Stimulated activated CD8-positive, alpha-beta memory T cell treated with anti-CD3 and anti-CD28 coated beads, Interleukin-4, amount 100 ng/mL, for 4 hours (primary cell): ENCODE results near the gene SOD2.
A peak's percentile ranks its signal among the peaks of the same experiment; 100 is the strongest.
"Not testable (repeated sequence)": the region's sequence is repeated elsewhere in the genome, so short reads cannot be mapped to it uniquely, and the experiment has no call there.

Source experiments
- DNase-seq, 2 donors: peaks; one replicate each; pipeline ENCODE4 v3.0.0-alpha.2; 2020; ENCODE audit warnings: low read depth in 2 of 2, low spot score in 1 of 2

SOD2 gene

GRCh38 chr6:159716247-159717096, 23.4 kb upstream of the SOD2 start:
- DNase-seq, result no peak

DNA sequence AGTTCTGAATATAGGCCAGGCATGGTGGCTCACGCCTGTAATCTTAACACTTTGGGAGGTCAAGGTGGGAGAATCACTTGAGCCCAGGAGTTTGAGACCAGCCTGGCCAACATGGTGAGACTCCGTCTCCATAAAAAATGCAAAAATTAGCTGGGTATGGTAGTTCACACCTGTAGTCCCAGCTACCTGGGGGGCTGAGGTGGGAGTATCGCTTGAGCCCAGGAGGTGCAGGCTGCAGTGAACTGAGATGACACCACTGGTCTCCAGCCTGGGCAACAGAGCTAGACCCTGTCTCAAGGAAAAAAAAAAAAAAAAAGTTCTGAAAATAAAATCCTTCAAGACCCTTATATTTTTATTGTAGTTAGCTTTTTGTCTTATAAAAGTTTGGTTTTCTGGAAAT, 22.6 kb upstream of the SOD2 start:
- no peak for DNase-seq

- DNase-seq, result no peak
Observed at GRCh38 chr6:159715166-159715565, 22.1 kb upstream of the SOD2 start.

DNA sequence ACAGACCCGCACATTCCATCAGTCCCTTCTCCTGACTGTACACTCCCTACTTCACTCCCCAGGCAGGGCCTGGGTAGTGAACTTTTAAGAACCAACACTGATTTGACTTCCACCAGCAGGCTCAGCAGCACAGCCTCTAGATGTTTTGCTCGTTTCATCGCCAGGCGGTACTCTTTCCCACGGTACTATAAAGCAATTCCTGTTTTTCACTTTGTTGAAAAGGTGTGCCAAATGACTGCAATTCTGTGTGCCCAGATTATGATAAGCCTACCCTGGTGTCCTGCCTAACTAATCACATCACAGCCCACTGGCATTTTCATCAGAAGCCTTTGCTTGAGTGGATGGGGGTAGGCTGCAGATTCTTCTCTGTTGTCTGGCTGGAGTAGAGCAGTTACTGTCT, 21.4 kb upstream of the SOD2 start:
- DNase-seq, result no peak

GRCh38 chr6:159713984-159714383, 20.9 kb upstream of the SOD2 start:
- no peak for DNase-seq

- not testable (repeated sequence) for DNase-seq
Observed at GRCh38 chr6:159712389-159712788, 19.3 kb upstream of the SOD2 start.

GRCh38 chr6:159710603-159711002, 17.6 kb upstream of the SOD2 start:
- DNase-seq, result not testable (repeated sequence)

DNA sequence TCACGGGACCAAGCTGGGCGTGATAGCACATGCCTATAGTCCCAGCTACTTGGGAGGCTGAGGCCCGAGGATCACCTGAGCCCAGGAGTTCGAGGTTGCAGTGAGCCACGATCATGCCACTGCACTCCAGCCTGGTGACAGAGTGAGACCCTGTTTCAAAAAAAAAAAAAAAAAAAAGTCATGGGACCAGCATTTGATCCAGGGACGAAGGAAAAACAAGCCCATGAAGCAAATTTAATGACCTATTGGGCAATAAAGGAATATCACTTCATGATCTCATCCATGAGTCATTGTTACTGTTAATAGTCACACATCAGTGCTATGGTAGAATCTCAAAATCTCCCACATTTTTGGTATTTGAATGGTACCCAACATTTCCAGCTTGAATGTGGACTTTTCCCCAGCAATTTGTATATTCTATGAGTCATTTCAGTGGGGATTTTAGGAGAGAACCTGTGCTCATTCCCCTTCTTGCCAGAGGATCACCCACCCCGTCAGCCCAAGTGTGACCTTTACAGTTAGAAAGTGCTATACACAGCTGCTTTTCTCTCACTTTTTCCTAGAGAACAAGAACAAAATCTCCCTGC, 8.5 kb upstream of the SOD2 start:
- DNase-seq, result no peak

GRCh38 chr6:159700970-159701369, 7.9 kb upstream of the SOD2 start:
- DNase-seq, result no peak

GRCh38 chr6:159695984-159696383, 2.9 kb upstream of the SOD2 start:
- DNase-seq, result no peak

GRCh38 chr6:159693894-159694545, 979 bp upstream of the SOD2 start:
- no peak for DNase-seq

GRCh38 chr6:159692303-159693127, 526 bp downstream of the SOD2 start:
- peak; percentile 28 to 29 for DNase-seq

DNA sequence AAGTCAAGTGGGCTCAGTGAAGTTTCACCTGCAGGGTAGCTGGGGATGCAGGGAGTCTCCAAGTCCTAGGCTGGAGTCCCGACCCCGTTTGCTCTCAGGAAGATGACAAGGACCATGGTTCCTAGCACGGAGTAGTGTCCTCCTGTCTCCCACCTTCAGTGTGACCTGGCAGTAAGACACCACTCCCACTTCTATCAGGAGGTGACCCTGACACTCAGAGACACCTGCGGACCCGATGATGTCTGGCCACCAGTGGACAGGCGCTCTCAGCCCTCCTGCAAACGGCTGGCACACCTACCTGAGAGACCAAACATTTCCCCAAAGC, 1.1 kb downstream of the SOD2 start:
- no peak for DNase-seq

DNA sequence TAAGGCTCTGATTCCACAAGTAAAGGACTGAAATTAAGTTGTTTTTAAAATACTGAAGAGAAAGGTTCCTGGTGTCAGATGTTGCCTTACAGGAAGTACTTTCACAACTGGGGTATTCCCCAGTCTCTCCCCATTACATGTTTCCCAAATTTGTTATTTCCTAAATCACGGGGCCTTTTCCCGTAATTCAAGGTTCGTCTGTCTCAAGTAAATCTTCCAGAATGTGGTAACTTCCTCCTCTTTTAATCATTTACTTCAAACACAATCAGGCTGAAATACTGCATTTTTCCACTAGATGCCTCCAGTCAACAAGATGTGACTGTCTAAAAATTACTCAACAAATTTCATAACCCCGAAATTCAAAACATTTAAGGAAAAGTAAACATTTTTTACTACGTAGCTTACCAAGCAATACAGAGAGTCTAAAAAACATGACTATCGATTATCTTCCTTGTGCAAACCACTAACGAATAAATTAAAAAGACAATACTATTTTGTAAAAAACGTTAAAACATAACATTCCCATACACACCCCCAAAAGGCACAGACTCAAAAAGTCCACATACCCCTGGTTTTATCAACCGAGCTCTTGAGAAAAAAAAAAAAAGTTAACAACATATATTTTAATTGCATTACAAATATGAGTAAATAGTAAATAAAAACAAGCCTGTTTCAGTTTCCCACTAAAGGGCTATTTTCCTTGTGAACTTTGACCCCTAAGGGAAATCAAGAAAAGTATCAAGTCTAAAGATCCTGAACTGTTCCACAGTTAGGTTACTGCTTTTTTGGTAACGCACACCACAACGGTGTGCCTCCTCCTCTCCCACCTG, 1.7 kb downstream of the SOD2 start:
- DNase-seq, result no peak

DNA sequence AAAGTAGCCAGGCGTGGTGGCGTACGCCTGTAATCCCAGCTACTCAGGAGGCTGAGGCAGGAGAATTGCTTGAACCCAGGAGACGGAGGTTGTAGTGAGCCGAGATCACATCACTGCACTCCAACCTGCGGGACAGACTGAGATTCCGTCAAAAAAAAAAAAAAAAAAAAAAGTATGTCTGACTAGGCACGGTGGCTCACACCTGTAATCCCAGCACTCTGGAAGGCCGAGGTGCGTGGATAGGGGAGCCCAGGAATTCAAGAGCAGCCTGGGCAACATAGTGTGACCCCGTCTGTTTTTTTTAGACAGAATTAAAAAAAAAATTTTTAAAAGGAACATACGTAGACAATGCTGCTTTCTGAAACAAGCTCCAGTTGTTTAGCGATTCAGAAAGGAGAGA, 2.9 kb downstream of the SOD2 start:
- not testable (repeated sequence) for DNase-seq

DNA sequence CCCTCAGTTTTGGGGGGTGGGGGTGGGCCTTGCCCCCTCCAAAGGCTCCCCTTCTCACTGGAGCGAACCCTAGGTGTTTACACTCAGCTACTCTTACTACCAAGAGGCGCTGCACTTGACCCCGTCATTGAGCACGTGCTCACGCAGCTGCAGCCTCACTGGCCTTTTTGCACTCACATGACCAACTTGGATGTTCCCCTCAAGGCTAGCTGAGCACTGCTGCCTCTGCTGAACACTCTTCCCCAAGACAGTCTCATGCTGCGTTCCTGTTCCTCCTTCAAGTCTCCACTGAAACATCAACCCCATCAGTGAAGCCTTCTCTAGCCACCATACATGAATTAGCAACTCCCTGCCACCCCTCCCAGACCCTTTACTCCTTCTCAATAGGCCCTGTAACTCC, 4.0 kb downstream of the SOD2 start:
- DNase-seq, result no peak

GRCh38 chr6:159688266-159688905, 4.7 kb downstream of the SOD2 start:
- no peak for DNase-seq

DNA sequence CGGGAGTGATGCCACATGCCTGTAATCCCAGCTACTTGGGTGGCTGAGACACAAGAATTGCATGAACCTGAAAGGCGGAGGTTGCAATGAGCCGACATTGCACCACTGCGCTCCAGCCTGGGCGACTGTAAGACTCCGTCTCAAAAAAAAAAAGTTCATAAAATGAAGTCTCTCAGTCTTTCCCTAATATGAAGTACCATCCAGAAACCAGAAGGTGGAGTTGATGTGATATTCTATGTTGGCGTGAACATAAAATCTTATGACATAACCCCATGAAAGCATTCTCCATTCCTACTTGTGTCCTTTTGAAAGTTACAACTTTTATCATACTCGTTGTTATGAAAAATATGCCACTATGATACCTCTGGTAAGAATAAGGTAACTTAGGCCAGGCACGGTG, 5.7 kb downstream of the SOD2 start:
- no peak for DNase-seq

GRCh38 chr6:159686703-159687102, 6.3 kb downstream of the SOD2 start:
- no peak for DNase-seq

DNA sequence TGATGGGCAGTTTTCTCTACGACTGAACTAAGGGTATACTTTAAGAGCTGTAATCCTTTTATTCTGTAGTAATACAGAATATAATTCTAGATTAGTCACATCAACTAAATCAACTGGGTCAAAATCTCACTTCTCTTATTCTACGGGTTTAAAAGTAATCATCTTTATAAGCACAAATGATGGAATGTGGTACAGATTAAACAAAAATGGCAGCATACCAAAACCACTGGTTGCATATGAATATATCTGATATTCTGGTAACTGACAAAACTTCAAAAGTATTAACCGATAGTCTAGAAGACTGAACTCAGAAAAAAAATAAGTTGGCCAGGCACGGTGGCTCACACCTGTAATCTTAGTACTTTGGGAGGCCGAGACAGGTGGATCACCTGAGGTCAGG, 7.0 kb downstream of the SOD2 start:
- DNase-seq, result no peak
